GM19035 (cell line): ENCODE data around the gene FMO1.
A peak's percentile ranks its signal among the peaks of the same experiment; 100 is the strongest.
"Not testable (repeated sequence)": the region's sequence is repeated elsewhere in the genome, so short reads cannot be mapped to it uniquely, and the experiment has no call there.

Experiments
- ATAC-seq: cut with Tn5 transposase; IDR thresholded peaks from one replicate; pipeline ENCODE4 v1.9.1; 2021; ENCODE audit not compliant: unreplicated experiment

Gene FMO1

DNA sequence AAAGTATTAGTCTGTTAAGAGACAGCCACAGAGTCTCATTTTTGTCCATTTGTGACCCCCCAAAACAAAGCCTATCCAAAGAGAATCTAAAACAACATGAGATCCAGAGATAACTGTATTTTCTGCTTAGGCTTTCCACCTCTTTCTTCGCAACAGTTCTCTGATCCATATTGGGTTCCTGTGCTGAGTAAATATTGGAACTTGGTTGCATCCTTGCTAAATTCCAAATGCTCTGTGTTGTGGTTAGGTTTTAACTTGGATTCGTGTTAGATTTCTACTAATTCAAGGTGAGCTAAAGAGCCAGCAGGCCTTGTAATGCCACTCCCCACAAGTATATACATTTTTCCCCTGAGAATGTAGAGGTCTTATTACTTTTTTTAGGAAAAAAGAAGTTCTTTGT is 29.2 kb downstream of the FMO1 start:
- no peak for ATAC-seq

DNA sequence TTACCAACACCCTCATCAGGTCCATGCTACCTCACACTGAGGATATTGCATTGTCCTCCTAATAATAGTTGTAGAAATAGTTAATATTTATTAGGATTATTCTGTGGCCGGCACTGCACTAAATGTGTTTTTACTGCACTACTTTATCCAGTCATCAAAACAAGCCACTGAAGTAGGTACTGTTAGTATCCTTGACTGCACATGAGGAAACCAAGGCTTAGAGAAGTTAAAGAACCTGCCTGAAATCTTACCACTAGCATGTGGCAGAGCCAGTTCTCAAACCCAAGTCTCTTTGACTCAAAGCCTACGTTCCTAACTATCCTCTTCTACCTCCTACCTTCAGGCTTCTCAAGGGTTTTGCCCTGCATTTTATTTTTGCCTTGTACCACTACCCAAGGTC is 30.9 kb downstream of the FMO1 start:
- ATAC-seq, result no peak

DNA sequence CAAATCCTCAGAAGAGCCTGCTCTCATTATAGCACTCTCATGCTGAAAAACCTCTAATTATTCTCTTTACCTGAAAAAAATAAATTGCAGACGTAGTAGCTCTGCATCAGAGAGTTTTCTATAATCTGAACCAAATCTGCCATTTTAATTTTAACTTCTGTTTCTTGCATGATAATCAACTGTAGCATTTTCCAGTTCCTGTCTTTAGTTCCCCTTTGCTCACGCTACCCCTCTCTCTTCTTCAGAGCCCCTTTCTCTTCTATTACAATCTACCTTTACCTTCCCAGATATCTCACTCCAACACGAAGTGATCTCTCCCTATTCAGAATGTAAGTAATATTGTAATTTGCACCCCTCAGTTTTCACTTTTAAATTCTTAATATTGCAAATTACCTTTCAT is 31.4 kb downstream of the FMO1 start:
- no peak for ATAC-seq

DNA sequence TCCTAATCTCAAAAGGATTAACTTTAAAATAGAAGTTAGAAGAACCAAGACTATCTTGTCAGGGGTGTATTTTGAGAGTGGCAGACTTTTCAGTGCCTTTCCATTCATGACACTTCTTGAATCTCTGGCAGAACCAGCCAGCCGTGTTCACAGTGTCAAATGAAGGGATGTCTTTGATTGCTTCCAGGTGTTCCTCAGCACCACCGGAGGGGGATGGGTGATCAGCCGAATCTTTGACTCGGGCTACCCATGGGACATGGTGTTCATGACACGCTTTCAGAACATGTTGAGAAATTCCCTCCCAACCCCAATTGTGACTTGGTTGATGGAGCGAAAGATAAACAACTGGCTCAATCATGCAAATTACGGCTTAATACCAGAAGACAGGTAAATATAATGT is 32.3 kb downstream of the FMO1 start:
- ATAC-seq, result no peak

DNA sequence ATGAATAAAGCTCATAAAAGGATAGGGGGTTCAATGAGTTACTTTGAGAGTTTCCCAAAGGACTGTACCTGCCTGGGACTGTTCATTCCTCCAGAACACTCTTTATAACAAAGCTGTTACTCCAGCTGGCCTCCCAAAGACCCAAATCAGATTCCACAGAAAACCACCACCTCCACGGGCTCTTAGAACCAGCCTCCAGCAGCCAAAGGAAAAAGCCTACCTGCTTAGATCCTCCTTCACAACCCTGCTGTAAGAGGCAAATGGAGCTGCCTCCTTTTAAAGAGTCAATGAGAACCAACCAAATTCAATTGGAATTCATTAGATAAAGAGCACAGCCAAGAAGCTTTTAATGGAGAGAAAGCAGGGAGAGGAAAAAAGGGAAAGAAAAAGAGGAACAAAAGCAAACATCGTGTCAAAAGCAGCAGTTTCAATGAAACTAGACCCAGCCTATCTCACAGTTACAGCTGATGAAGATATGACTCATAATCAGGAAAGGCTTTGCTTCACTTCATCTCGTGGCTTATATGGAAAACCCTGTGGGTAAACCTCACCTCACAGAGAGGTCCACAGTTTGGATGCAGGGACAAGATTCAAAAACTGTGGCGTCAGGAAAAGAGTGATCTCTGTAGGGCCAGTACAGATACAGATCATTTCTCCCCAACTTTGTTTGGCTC is 37.9 kb downstream of the FMO1 start:
- ATAC-seq, result no peak

DNA sequence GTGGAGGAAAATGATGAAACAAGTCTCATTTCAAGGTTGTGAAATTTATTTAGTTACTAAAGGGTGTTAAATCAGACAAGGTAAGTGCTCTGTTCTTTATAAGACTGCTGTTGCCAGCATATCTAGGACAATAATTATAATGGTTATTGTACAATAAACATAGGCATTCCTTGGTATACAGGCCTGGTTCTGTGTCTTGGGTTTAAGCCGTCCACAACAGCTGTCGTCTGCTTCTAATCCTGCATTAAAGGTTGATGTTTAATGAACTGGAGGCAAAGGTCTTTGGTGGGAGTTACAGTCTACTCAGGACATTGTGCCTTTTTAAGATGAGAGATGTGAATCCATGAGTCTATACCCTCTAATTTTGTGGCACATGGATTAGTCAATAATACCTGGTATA is 42.3 kb downstream of the FMO1 start:
- ATAC-seq, result no peak

DNA sequence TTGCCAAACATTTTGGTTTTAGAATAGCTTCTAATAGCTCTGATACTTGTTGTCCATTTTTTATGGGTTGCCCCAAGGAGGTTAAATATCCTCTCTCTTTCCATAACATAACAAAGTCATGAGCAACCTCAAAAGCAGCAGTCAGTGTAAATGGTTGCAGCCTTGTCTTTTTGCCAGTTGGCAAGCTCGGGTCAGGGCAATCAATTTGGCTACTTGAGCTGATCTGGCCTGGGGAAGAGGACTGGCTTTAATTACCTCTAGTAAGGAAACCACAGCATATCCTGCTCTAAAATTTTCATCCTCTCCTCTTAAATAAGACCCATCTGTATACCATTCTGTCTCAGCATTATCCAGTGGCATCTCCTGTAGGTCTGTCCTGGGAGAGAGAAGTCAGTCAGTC is 44.5 kb downstream of the FMO1 start:
- ATAC-seq, result no peak

DNA sequence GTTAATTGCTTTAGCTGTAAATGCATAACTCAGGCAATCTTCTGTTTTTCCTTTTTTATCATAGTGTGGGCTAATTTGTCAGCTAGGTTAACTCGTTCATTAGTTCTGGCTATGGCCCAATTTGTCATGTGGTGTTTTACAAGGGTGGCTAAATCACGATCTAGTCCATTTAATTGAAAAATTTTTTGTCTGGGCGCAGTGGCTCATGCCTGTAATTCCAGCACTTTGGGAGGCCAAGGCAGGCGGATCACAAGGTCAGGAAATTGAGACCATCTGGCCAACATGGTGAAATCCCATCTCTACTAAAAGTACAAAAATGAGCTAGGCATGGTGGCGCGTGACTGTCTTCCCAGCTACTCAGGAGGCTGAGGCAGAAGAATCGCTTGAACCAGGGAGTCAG is 47.1 kb downstream of the FMO1 start:
- not testable (repeated sequence) for ATAC-seq

DNA sequence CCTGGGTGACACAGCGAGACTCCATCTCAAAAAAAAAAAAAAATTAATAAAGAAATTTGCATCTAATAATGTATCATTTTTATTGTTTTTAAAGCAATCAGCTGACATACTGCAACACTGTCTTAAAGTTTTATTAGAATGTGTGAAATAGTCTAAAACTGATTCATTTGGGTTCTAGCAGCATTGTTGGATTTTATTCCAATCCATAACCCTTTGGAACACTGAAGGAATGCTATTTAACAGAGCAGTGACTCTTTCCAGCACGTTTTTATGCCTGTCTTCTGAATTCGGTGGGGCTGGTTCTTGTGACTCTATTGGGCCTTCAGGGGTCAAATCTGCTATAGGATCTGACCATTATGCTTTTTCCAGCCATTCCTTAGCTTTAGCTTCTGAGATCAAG is 47.5 kb downstream of the FMO1 start:
- ATAC-seq, result no peak

DNA sequence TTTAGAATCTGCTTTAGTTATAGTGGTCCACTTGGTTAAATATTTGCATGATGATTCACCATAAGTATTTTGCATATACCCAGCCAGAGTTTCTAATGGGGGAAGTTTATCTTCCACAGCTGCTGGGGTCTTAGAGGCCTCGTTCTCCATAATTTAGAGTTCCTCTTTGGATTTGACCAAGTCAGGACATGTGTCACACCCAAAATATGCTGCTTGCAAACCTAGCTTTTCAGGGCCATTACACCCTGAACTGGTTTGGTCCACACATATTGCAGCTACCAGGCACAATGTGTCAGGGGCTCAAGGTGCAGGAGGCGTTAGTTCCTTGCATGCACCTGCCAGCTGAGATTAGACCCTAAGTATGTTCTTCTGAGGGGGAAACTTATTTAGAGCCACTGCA is 48.6 kb downstream of the FMO1 start:
- ATAC-seq, result no peak

DNA sequence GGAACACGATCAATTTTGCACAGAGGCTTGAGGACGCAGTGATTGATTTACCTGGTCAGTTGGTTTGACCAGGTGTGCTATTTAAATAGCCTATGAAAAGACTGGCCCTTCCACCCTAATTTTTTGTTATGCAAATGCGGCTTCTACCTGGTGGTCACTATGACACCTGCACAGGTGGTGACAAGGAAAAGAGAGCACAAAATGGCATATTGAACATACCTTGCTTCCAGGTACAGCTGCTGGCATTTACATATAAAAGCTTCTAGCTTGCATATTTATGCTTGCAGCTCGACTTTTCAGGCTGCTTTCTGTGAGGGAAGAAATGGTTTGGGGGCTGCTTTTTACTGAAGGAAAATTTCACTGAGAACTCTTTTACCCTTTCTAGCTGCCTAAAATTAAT is 50.4 kb downstream of the FMO1 start:
- no peak for ATAC-seq

DNA sequence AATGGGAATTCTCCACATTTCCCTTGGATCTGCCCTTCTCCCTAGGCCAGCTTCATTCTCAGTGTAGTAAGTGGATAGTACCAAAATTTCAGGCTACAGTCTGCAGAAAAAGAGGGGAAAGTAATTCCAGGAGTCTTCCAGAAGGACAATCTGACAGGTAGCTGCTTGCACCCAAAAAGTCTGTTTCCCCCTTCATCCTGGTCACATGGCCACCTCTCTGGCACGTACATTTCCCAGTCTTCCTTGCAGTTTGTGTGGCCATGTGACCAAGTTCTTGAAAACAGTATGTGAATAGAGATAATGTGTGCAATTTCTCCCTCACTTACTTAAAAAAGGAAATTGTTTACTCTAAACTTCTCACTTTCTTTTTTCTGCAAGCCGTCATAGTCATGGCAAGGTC is 51.0 kb downstream of the FMO1 start:
- ATAC-seq, result no peak

DNA sequence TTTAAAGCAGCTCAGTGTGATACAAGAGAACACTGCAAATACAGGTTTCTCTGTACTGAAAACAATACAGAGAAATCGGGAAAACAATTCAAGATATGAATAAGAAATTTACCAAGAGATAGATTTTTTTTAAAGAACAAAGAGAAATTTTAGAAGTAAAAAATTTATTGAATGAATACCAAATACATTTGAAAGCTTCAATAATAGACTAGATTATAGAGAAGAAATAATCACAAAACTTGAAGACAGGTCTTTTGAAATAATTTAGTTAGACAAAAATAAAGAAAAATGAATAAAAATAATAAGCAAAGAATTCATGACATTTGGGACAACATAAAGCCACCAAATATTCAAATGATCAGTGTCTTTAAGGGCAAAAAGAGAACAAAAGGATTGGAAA is 52.1 kb downstream of the FMO1 start:
- no peak for ATAC-seq

DNA sequence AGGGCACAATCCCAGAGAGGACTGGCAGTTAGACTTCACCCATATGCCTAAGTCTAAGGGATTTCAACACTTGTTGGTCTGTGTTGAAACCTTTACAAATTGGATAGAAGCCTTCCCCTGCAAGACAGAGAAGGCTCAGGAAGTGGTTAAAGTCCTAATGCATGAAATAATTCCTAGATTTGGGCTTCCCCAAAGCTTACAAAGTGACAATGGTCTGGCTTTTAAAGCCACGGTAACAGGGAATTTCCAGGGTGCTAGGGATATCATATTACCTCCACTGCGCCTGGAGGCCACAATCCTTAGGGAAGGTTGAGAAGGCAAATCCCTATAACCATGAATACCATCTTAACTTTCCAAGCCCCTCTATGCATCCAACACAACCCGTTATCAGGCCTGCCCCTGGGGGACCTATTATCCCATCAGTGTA is 62.4 kb downstream of the FMO1 start:
- ATAC-seq, result no peak

DNA sequence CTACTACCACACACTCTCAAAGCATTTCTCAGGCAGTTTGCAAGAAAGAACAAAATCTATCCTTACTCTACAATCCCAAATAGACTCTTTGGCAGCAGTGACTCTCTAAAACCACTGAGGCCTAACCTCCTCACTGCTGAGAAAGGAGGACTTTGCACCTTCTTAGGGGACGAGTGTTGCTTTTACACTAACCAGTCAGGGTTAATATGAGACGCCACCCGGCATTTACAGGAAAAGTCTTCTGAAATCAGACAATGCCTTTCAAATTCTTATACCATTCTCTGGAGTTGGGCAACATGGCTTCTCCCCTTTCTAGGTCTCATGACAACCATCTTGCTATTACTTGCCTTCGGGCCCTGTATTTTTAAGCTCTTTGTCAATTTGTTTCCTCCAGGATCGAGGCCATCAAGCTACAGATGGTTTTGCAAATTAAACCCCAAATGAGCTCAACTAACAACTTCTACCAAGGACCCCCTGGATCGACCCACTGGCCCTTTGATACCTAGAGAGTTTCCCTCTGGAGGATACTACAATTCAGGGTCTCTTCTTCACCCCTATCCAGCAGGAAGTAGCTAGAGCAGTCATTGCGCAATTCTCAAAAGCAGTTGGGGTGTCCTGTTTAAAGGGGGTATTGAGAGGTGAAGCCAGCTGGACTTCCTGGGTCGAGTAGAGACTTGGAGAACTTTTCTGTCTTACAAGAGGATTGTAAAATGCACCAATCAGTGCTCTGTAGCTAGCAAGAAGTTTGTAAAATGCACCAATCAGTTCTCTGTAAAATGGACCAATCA is 63.7 kb downstream of the FMO1 start:
- ATAC-seq, result no peak

DNA sequence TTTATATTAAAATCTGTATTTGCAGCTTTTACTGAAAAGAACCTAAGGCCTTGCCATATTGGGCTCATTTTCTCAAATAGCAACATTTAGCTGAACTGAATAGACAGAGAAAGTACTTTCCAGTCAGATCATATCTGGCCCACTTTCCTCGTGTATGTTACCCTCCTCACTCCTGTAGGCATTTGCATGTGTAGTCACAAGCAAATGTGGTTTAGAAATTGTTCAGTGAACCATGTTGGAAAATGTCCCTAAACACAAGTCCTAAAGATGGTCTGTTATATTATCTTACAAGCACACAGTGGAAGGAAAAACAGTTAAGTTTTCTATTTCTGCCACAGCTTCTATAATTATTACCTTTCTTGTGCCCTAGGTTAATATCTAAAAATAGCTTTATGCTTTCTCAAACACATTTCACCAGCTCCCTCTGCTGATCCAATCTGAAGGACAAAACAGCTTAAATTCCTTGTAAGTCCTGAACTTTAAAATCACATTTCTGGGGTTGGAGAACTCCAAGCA is 65.1 kb downstream of the FMO1 start:
- peak; percentile 38 for ATAC-seq

DNA sequence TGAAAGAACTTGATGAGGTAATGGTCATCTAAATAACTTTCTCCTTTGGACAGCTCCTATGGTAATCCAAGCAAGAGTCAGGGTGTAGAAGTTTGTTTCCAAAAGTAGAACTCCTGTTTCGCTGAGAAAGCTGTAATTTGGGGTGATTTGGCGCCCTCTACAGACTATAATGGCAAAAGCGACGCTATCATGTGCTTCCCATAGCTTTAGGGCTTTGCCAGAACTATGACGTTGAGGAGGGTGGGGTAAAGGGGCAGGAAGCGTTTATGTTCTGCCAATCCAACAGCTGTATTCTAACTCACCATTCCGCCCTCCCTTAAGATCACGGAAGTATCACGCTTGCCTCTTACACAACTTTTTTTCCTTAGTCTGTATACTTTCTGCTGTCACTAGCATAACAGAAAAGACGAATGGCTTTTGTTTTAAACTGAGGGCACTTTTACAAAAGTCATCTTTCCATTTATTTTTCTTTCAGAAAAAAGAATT is 65.6 kb downstream of the FMO1 start, which contains the start of gene FMO4:
TSS of gene FMO4 (plus strand) at position 349 of the 486 bp plus-strand sequence. CDS start 5,643 bp downstream, outside the sequence.
- ATAC-seq, result peak; percentile 100

DNA sequence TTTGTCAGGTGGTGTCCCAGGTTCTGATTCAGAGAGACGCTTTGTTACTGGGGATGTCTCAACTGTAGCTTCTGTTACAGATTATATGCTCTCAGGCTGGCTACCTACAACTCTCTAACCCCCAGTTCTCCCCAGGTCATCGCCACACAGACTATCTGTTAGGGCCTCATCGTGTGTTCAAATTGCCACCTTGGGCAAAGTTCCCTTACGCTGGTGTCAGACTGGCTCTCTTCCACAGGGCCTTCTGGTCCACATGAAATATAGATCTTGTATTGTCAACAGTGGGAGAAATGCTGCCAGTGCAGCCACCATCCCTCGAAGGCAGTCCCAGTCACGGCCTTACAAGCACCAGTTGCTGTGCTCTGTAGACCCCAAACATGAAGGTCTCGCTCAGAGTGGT is 81.0 kb downstream of the FMO1 start:
- no peak for ATAC-seq

DNA sequence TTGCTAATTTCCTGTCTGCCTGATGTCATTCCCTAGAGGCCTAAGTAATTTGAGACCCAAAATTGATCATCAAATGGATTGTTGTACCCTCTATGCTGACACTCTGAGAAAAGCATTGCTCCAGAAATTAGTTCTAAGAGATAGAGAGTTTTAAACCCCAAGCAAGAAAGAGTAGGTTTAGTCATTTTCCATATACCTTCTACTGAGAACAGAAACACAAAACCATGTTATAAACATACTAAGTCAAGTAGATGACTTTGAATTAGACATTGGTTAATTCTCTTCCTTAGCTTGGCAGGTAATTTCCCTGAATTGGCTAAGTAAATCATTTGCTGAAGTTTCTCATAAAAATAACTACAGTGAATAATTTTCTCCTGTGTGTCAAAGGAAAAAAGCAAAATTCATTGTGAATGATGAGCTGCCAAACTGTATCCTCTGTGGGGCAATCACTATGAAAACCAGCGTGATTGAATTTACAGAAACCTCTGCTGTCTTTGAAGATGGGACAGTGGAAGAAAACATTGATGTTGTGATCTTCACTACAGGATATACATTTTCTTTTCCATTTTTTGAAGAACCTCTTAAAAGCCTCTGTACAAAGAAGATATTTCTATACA is 85.8 kb downstream of the FMO1 start:
- no peak for ATAC-seq
